Ovary (tissue), 3 donors: Measurements from ENCODE around the gene SHBG.

Experiments
- EP300 ChIP-seq: sonication (generic); formaldehyde crosslinking; IDR thresholded peaks from one replicate; pipeline ENCODE4 v1.6.1; 2017; ENCODE audit warnings: antibody characterized with exemption
- POLR2A ChIP-seq: fragments of 450-650 bp; IDR thresholded peaks from one replicate; pipeline ENCODE4 v1.6.1; 2017; ENCODE audit warnings: antibody characterized with exemption, mild to moderate bottlenecking, moderate library complexity
- TF ChIP-seq, protein P1 (sequence below), 3 donors: fragments of 450-650 bp in 2 of 3; fragments of 200-600 bp in 1 of 3; IDR thresholded peaks; one replicate each; pipeline versions ENCODE4 v1.5.1 to v1.8.0; 2016 to 2022; ENCODE audit warnings: antibody characterized with exemption in 3 of 3, mild to moderate bottlenecking in 1 of 3
- donor health status: DM: no; HTN: no; CAD: no.

DNA sequence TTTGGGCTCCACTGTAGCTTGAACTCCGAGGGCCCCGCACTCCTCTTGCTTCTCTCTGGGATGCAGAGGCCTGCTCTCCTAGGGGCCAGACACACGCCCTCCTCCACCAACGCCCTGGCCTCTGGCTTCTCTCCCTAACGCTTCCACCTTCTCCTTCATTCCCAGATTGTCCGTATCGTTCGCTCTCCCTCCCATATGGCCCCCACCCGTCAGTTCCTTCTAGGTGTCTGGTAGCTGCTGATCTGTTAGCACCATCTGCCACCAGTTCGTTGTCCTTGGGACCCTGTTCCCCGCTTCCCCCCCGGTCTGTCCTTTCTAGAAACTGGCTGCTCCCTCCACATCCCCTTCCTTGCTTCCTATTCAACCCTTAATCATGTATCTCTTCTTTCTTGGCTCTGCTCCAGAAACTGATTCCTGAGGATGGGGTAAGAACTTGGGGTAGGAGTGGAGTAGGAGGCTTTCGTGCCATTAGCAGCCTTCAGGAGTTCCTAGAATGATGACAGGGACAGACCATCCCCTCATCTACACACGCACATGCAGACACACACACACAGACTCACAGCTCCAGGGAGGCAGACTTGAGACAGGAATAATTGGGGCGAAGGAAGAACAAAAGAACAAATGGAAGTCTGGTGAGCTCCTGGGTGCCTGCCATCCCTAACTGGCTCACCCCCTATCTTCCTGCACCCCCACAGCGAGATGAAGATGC is 25.1 kb downstream of the SHBG start:
- TF ChIP-seq, protein P1, sequence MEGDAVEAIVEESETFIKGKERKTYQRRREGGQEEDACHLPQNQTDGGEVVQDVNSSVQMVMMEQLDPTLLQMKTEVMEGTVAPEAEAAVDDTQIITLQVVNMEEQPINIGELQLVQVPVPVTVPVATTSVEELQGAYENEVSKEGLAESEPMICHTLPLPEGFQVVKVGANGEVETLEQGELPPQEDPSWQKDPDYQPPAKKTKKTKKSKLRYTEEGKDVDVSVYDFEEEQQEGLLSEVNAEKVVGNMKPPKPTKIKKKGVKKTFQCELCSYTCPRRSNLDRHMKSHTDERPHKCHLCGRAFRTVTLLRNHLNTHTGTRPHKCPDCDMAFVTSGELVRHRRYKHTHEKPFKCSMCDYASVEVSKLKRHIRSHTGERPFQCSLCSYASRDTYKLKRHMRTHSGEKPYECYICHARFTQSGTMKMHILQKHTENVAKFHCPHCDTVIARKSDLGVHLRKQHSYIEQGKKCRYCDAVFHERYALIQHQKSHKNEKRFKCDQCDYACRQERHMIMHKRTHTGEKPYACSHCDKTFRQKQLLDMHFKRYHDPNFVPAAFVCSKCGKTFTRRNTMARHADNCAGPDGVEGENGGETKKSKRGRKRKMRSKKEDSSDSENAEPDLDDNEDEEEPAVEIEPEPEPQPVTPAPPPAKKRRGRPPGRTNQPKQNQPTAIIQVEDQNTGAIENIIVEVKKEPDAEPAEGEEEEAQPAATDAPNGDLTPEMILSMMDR (IDR thresholded peaks at IDR 0.05): no peak
- TF ChIP-seq POLR2A (no peak), EP300 (no peak)
